Neural progenitor cell (in vitro differentiated cells): ENCODE results near the gene FASTKD1.
"Not testable (repeated sequence)": the region's sequence is repeated elsewhere in the genome, so short reads cannot be mapped to it uniquely, and the experiment has no call there.

Experiments
- EZH2 ChIP-seq: fragments of 200-600 bp; sonication (generic); IDR thresholded peaks from 2 replicates; pipeline ENCODE4 v1.6.1; 2017; ENCODE audit warnings: antibody characterized with exemption, mild to moderate bottlenecking, moderate library complexity
- TF ChIP-seq, protein P1 (sequence below): fragments of 200-600 bp; sonication (generic); IDR thresholded peaks from 2 replicates; pipeline ENCODE4 v1.5.1; 2017; ENCODE audit warnings: antibody characterized with exemption, mild to moderate bottlenecking

DNA sequence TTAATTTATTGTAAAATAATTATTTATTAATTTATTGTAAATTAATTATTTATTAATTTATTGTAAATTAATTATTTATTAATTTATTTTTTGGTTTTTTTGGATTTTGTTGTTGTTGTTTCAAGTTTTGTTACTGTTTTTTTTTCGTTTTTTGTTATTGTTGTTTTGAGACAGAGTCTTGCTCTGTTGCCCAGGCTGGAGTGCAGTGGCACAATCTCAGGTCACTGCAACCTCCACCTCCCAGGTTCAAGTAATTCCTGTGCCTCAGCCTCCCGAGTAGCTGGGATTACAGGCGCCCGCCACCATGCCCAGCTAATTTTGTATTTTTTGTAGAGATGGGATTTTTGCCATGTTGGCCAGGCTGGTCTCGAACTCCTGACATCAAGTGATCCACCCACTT, 11.6 kb downstream of the FASTKD1 start:
- not testable (repeated sequence) for TF ChIP-seq EZH2
- TF ChIP-seq, protein P1, sequence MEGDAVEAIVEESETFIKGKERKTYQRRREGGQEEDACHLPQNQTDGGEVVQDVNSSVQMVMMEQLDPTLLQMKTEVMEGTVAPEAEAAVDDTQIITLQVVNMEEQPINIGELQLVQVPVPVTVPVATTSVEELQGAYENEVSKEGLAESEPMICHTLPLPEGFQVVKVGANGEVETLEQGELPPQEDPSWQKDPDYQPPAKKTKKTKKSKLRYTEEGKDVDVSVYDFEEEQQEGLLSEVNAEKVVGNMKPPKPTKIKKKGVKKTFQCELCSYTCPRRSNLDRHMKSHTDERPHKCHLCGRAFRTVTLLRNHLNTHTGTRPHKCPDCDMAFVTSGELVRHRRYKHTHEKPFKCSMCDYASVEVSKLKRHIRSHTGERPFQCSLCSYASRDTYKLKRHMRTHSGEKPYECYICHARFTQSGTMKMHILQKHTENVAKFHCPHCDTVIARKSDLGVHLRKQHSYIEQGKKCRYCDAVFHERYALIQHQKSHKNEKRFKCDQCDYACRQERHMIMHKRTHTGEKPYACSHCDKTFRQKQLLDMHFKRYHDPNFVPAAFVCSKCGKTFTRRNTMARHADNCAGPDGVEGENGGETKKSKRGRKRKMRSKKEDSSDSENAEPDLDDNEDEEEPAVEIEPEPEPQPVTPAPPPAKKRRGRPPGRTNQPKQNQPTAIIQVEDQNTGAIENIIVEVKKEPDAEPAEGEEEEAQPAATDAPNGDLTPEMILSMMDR, result not testable (repeated sequence)
